Measurements from ENCODE around the gene OR52E4. TPM values are rescaled to one million over a fixed set of nuclear protein-coding genes. Genes with fewer than 3 reads are reported as not detected.

Gene OR52E4
- total and polyA plus RNA-seq, 2 of the 13 experiments (the other 11 are each of a cell fraction or from before 2014, with no cell fraction given): not detected

DNA sequence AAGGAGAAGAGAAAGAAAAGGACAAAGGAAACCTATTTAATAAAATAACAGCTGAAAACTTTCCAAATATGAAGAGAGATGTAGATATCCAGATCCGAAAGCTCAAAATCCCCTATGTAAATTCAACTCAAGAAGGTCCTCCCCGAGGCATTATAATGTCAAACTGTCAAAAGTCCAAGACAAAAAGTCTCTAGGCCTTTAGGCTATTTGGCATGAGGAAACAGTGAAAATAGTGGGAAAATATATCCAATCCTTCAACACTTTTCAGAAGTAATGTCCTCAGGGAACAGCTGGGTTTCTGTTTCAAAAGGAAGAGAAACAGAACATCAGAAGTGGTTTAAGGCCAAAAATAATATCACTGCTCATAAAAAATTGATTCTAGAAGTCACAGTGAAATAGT lies 1.9 kb upstream of the OR52E4 start:
- ChIA-PET CTCF (ENCODE audit: low intra/inter-chr PET ratio, low total read pairs) (no interaction called here), POLR2A (no interaction called here)
- no TSS peak for BruUV-seq (replicated peaks)
- Histone ChIP-seq H3K79me2 (ENCODE audit: insufficient read depth, low read length) (no peaks in the 10 kb centered on the region), H3K9me3 (ENCODE audit: low read length) (no peaks in the 10 kb centered on the region), H4K20me1 (ENCODE audit: insufficient read depth, low read length) (no peaks in the 10 kb centered on the region), H3K4me3 (replicated peaks in 1 of 3; ENCODE audit: insufficient read depth in 1 of 3, low read depth in 2 of 3, low read length in 3 of 3) (no peak overlapping the region), H3K36me3 (replicated peaks in 1 of 2; ENCODE audit: control insufficient read depth in 1 of 2, insufficient read depth in 2 of 2, low read length in 2 of 2) (no peaks in the 10 kb centered on the region), H2AFZ (ENCODE audit: low read length) (no peak overlapping the region), H3K9ac (ENCODE audit: insufficient read depth, low read depth, low read length) (no peak overlapping the region), H3K27ac (ENCODE audit: extremely low read length, insufficient read depth, low read length) (no peak overlapping the region), H3K4me2 (ENCODE audit: low read depth, low read length) (no peak overlapping the region), H3K27me3 (ENCODE audit: control insufficient read depth in 1 of 2, insufficient read depth in 2 of 2, low read length in 2 of 2) (peaks cover 0 to 5% of the 10 kb centered on the region in 2 experiments; a peak in 1 of 5 replicates), H3K4me1 (ENCODE audit: insufficient read depth, low read length) (no peaks in the 10 kb centered on the region)
- in situ Hi-C loops (cut with HindIII; ENCODE audit: extremely low pct_ligation_motif_present, low pct_unique_long_range_greater_than_20kb) (no loop called here), intact Hi-C loops (cut with micrococcal nuclease; ENCODE audit: unreplicated experiment) (no loop called here)
- no peak for DNase-seq (ENCODE audit: low spot score)
- FAIRE-seq: no peak
- ATAC-seq: no peak
- 0% methylated on average over 2 of the region's 2 CpGs for WGBS (ENCODE audit: low lambda C conversion rate)
- TF ChIP-seq ERF (CRISPR knock-in tag; IDR thresholded peaks at IDR 0.05) (no peak), TSC22D2 (CRISPR knock-in tag; IDR thresholded peaks at IDR 0.05; ENCODE audit: borderline replicate concordance) (no peak), ZSCAN20 (CRISPR knock-in tag; IDR thresholded peaks at IDR 0.05; ENCODE audit: borderline replicate concordance) (no peak), XRCC5 (optimal IDR thresholded peaks at IDR 0.05; ENCODE audit: low read length) (no peak), TEAD3 (CRISPR knock-in tag; optimal IDR thresholded peaks at IDR 0.05; ENCODE audit: borderline replicate concordance) (no peak), ZBTB46 (CRISPR knock-in tag; IDR thresholded peaks at IDR 0.05; ENCODE audit: borderline replicate concordance) (no peak), DR1 (CRISPR knock-in tag; IDR thresholded peaks at IDR 0.05) (no peak), PAWR (CRISPR knock-in tag; IDR thresholded peaks at IDR 0.05; ENCODE audit: borderline replicate concordance) (no peak), ZMYM3 (CRISPR knock-in tag; IDR thresholded peaks at IDR 0.05) (no peak), GABPB1 (CRISPR knock-in tag; IDR thresholded peaks at IDR 0.05) (no peak), TARDBP (CRISPR knock-in tag; IDR thresholded peaks at IDR 0.05) (no peak), THYN1 (CRISPR knock-in tag; IDR thresholded peaks at IDR 0.05; ENCODE audit: borderline replicate concordance, low read depth) (no peak), ZNF205 (CRISPR knock-in tag; IDR thresholded peaks at IDR 0.05) (no peak), ZNF773 (CRISPR knock-in tag; IDR thresholded peaks at IDR 0.05; ENCODE audit: borderline replicate concordance) (no peak), FOXK2 (IDR thresholded peaks at IDR 0.05) (no peak)
- TF ChIP-seq, protein P1, sequence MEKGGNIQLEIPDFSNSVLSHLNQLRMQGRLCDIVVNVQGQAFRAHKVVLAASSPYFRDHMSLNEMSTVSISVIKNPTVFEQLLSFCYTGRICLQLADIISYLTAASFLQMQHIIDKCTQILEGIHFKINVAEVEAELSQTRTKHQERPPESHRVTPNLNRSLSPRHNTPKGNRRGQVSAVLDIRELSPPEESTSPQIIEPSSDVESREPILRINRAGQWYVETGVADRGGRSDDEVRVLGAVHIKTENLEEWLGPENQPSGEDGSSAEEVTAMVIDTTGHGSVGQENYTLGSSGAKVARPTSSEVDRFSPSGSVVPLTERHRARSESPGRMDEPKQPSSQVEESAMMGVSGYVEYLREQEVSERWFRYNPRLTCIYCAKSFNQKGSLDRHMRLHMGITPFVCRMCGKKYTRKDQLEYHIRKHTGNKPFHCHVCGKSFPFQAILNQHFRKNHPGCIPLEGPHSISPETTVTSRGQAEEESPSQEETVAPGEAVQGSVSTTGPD (CRISPR knock-in tag; IDR thresholded peaks at IDR 0.05): no peak
- TF ChIP-seq, protein P2, sequence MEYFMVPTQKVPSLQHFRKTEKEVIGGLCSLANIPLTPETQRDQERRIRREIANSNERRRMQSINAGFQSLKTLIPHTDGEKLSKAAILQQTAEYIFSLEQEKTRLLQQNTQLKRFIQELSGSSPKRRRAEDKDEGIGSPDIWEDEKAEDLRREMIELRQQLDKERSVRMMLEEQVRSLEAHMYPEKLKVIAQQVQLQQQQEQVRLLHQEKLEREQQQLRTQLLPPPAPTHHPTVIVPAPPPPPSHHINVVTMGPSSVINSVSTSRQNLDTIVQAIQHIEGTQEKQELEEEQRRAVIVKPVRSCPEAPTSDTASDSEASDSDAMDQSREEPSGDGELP (IDR thresholded peaks at IDR 0.05; ENCODE audit: borderline replicate concordance, low read depth): no peak

Data from HepG2 (cell line).